DOHH2 (cell line): ENCODE measurements around the gene FNDC10.

ENCODE experiments used
- CTCF ChIP-seq: fragments of 200-600 bp; sonication (generic); IDR thresholded peaks from one replicate; pipeline ENCODE4 v1.5.1; 2014; ENCODE audit warnings: antibody characterized with exemption, mild to moderate bottlenecking, low read depth, low read length; ENCODE audit not compliant: poor library complexity, severe bottlenecking
- EZH2phosphoT487 ChIP-seq: fragments of 200-600 bp; sonication (generic); IDR thresholded peaks from 2 replicates; pipeline ENCODE4 v1.6.1; 2017; ENCODE audit warnings: borderline replicate concordance, mild to moderate bottlenecking, antibody characterized with exemption, low read length, moderate library complexity, mixed read lengths

- no peak for TF ChIP-seq EZH2phosphoT487
- no peak for TF ChIP-seq CTCF
These were observed 22.3 kb upstream of the FNDC10 start for GRCh38 chr1:1622010-1622787.
